Activated T-cell treated with anti-CD3 and anti-CD28 coated beads, Interleukin-2, amount 50 U/mL, for 72 hours (primary cell): Measurements from ENCODE around the gene SPDYE17. TPM values are rescaled to one million over a fixed set of nuclear protein-coding genes. Genes with fewer than 3 reads are reported as not detected.
"Not testable (repeated sequence)": the region's sequence is repeated elsewhere in the genome, so short reads cannot be mapped to it uniquely, and the experiment has no call there.

ENCODE experiments used
- ATAC-seq, 2 donors: fragments of 150-1000 bp; cut with Tn5 transposase; replicated peaks in 1 of 2; 2 replicates each; pipeline ENCODE4 v1.10.0; 2021; ENCODE audit warnings: moderate library complexity in 2 of 2, mild to moderate bottlenecking in 1 of 2
- DNase-seq, 2 donors: peaks; one replicate each; pipeline ENCODE4 v3.0.0; 2021 to 2022; ENCODE audit warnings: mixed read lengths in 1 of 2
- H3K27ac Mint-ChIP-seq: one replicate; pipeline ENCODE4 v1.8.0; 2022; ENCODE audit warnings: mild to moderate bottlenecking, moderate library complexity, mixed read lengths
- H3K27me3 Mint-ChIP-seq: one replicate; pipeline ENCODE4 v1.8.0; 2022; ENCODE audit warnings: low read depth, mixed read lengths
- H3K36me3 Mint-ChIP-seq, 2 donors: one replicate each; pipeline ENCODE4 v1.8.0; 2022; ENCODE audit warnings: mixed read lengths in 2 of 2, mild to moderate bottlenecking in 1 of 2; ENCODE audit not compliant: insufficient read depth in 2 of 2
- H3K4me1 Mint-ChIP-seq: one replicate; pipeline ENCODE4 v1.8.0; 2022; ENCODE audit warnings: low read depth, mixed read lengths
- H3K4me3 Mint-ChIP-seq, 2 donors: one replicate each; pipeline ENCODE4 v1.8.0; 2022; ENCODE audit warnings: mild to moderate bottlenecking in 2 of 2, mixed read lengths in 2 of 2, moderate library complexity in 2 of 2
- H3K9me3 Mint-ChIP-seq, 2 donors: one replicate each; pipeline ENCODE4 v1.8.0; 2022; ENCODE audit warnings: mixed read lengths in 2 of 2
- total RNA-seq, 2 donors: library from RNA; stranded (reverse); gene quantifications; one replicate each; pipeline ENCODE4 v1.2.3, GENCODE V29; 2022

The SPDYE17 gene, protein sequence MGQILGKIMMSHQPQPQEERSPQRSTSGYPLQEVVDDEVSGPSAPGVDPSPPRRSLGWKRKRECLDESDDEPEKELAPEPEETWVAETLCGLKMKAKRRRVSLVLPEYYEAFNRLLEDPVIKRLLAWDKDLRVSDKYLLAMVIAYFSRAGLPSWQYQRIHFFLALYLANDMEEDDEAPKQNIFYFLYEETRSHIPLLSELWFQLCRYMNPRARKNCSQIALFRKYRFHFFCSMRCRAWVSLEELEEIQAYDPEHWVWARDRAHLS
- total RNA-seq = not detected

DNA sequence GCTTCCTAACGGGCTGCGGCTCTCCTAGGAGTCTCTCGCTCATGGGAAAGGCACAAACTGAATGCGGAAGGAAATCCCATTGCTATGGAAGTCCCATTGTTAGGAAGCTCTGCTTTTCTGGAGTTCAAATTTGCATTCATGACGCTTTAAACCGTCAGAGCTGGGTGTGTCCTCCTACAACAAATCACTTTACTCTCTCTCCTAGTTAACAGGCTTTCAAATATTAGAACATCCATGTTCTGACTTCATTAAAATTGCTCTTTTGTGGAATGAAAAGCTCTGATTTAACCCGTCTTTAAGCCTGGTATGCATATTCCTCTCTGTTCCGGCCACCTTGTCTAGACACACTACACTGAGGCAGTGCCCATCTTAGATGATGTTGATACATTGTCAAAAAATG is at the start of gene SPDYE17:
Gene SPDYE17 (minus strand): TSS at position 101 of the 400 bp plus-strand sequence. CDS start 1,791 bp downstream, outside the sequence.
- not testable (repeated sequence) for ATAC-seq, H3K27ac Mint-ChIP-seq, DNase-seq, H3K36me3 Mint-ChIP-seq, H3K9me3 Mint-ChIP-seq, H3K4me1 Mint-ChIP-seq, H3K27me3 Mint-ChIP-seq, H3K4me3 Mint-ChIP-seq

DNA sequence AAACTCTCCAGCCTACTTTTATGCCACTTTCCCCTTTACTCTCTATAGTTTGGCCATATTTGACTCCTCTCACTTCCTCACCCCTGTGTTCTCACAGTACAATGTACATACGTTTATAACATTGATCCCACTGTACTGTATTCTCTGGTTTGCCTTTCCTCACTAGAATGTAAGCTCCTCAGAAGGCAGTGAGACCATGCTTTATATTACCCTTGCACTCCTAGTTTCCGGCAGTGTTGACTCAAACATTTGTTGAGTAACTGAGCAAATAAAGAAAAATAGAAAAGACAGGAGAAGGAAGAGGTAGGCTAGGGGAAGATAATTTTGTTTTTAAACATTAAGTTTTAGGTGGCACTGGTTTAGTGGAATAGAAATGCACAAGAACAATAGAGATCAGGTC is 48.1 kb upstream of the SPDYE17 start:
- DNase-seq, H3K27ac Mint-ChIP-seq: not testable (repeated sequence)

DNA sequence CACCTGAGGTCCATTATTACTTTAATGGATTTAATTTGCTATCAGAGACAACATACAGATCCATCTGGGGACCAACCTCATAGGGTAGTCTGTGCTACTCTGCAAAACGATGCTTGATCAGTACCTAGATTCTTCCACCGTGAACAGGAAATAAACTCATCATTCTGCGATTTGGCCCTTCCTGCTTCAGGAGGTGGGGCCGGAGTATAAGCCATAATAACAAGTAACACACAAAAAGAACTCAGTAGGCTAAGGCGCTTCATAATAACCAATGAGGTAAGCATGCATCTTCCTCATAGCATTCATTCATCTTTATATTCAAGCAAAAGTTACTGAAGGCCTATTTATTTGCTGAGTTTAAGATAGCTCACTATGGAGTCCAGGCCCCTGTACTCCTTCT is 47.5 kb upstream of the SPDYE17 start:
- not testable (repeated sequence) for H3K4me3 Mint-ChIP-seq, H3K27me3 Mint-ChIP-seq, H3K27ac Mint-ChIP-seq, H3K4me1 Mint-ChIP-seq, H3K36me3 Mint-ChIP-seq, H3K9me3 Mint-ChIP-seq, ATAC-seq, DNase-seq

More for the DNA sequence above, 48.1 kb upstream of the SPDYE17 start:
- H3K9me3 Mint-ChIP-seq, H3K4me3 Mint-ChIP-seq, H3K27me3 Mint-ChIP-seq, ATAC-seq, H3K4me1 Mint-ChIP-seq, H3K36me3 Mint-ChIP-seq: not testable (repeated sequence)

GRCh38 chr7:77079112-77079511 is 47.0 kb upstream of the SPDYE17 start:
- H3K27me3 Mint-ChIP-seq, H3K4me1 Mint-ChIP-seq, H3K4me3 Mint-ChIP-seq, DNase-seq, ATAC-seq, H3K27ac Mint-ChIP-seq, H3K36me3 Mint-ChIP-seq, H3K9me3 Mint-ChIP-seq: not testable (repeated sequence)

- H3K4me3 Mint-ChIP-seq, H3K27me3 Mint-ChIP-seq, H3K9me3 Mint-ChIP-seq, H3K36me3 Mint-ChIP-seq, ATAC-seq, H3K27ac Mint-ChIP-seq, H3K4me1 Mint-ChIP-seq, DNase-seq: not testable (repeated sequence)
Measured at GRCh38 chr7:77077060-77077459, 44.9 kb upstream of the SPDYE17 start.

- not testable (repeated sequence) for H3K9me3 Mint-ChIP-seq, H3K36me3 Mint-ChIP-seq, H3K27me3 Mint-ChIP-seq, H3K4me3 Mint-ChIP-seq, DNase-seq, H3K27ac Mint-ChIP-seq, H3K4me1 Mint-ChIP-seq, ATAC-seq
Measured at GRCh38 chr7:77074786-77075396, 42.7 kb upstream of the SPDYE17 start.

DNA sequence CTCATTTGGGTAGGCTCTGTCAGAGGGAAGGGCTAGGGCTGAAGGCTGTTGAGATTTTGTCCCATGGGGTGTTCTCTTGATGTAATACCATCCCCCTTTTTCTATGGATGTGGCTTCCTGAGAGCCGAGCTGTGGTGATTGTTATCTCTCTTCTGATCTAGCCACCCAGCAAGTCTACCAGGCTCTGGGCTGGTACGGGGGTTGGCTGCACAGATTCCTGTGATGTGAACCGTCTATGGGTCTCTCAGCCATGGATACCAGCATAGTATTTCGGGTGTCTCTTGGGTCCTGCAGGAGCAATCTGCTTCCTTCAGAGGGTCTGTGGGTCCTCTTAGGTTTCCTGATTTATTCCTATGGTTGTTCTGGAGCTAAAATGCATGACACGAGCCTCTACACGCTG is 38.9 kb upstream of the SPDYE17 start:
- H3K36me3 Mint-ChIP-seq, H3K4me3 Mint-ChIP-seq, H3K4me1 Mint-ChIP-seq: not testable (repeated sequence)

DNA sequence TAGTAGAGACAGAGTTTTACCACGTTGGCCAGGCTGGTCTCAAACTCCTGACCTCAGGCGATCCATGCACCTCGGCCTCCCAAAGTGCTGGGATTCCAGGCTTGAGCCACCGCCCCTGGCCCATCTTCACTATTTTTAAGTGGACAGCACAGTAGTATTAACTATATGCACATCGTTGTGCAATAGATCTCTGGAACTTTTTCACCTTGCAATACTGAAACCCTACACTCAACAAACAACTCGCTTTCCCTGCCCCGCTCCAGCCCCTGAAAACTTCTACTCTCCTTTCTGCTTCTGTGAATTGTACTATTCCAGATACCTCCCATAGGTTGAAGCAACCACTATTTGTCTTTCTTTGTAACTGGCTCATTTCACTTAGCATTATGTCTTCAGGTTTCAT is 33.7 kb upstream of the SPDYE17 start:
- H3K4me1 Mint-ChIP-seq, H3K4me3 Mint-ChIP-seq, H3K27me3 Mint-ChIP-seq, H3K27ac Mint-ChIP-seq, ATAC-seq, H3K9me3 Mint-ChIP-seq, H3K36me3 Mint-ChIP-seq, DNase-seq: not testable (repeated sequence)

More for the DNA sequence above, 38.9 kb upstream of the SPDYE17 start:
- not testable (repeated sequence) for H3K27me3 Mint-ChIP-seq, H3K9me3 Mint-ChIP-seq, DNase-seq, H3K27ac Mint-ChIP-seq, ATAC-seq

- ATAC-seq, H3K36me3 Mint-ChIP-seq, H3K4me3 Mint-ChIP-seq, H3K27ac Mint-ChIP-seq, H3K4me1 Mint-ChIP-seq, DNase-seq, H3K27me3 Mint-ChIP-seq, H3K9me3 Mint-ChIP-seq: not testable (repeated sequence)
Measured at GRCh38 chr7:77063732-77064131, 31.6 kb upstream of the SPDYE17 start.

GRCh38 chr7:77062557-77062956 is 30.4 kb upstream of the SPDYE17 start, which contains the start of gene SPDYE18:
Gene SPDYE18, minus strand, starts transcription at chr7:77062558. Its CDS starts 2,046 bp downstream, at chr7:77060512.
- not testable (repeated sequence) for ATAC-seq, H3K9me3 Mint-ChIP-seq, H3K4me3 Mint-ChIP-seq, H3K27ac Mint-ChIP-seq, DNase-seq, H3K4me1 Mint-ChIP-seq, H3K27me3 Mint-ChIP-seq, H3K36me3 Mint-ChIP-seq

DNA sequence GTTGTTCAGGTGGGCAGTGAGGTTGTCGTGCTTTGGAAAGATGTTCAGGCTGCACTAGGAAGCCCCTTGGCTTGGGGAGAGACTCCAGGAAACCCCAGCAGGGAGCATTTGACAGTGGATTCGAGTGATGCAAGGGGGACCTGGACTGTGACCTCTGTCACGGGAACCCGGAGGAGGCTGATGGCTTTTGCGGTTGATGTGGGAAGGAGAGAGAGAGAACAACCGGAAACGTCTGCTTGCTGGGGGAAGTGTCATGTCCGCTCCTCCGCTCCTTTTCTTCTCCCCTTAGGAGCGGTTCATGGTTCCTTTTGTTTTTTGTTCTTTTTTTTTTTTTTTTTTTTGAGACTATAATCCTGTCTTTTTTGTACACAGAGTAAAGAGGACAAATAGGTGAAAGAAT is 5.8 kb downstream of the SPDYE17 start:
- DNase-seq, H3K27me3 Mint-ChIP-seq, H3K4me3 Mint-ChIP-seq, H3K9me3 Mint-ChIP-seq, H3K36me3 Mint-ChIP-seq, ATAC-seq, H3K4me1 Mint-ChIP-seq, H3K27ac Mint-ChIP-seq: not testable (repeated sequence)

DNA sequence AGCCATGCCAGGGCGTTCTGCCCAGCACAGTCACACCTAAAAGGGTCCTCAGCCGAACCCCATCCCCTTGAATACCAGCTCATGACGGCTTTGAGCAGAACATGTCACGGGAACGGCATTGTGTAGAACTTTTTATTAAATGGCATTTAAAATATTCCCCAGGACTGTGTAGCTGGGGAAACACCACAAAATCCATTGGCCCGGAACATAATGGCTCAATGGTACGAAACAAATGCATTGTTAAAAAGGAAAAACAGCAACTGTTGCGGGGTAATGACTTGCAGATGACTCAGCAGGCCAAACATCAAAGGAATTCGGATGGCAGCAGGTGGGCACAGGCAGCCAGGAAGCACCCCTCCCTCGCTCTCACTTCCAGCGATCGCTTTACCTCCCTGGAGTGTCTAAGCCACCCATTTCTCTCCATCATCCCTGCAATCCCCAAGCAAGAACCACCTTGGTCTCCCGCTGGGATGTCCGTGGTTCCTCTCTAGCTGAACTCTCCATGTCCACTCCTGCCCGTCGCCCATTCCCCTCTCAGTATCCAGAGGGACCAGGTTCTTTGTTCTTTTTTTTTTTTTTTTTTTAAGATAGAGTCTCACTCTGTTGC is 22.0 kb downstream of the SPDYE17 start:
- not testable (repeated sequence) for ATAC-seq, H3K4me1 Mint-ChIP-seq, H3K27ac Mint-ChIP-seq, H3K9me3 Mint-ChIP-seq, H3K27me3 Mint-ChIP-seq, H3K36me3 Mint-ChIP-seq, DNase-seq, H3K4me3 Mint-ChIP-seq

- not testable (repeated sequence) for H3K9me3 Mint-ChIP-seq, H3K36me3 Mint-ChIP-seq, H3K27me3 Mint-ChIP-seq, DNase-seq, ATAC-seq, H3K4me3 Mint-ChIP-seq, H3K4me1 Mint-ChIP-seq, H3K27ac Mint-ChIP-seq
Measured at GRCh38 chr7:77008000-77008399, 24.2 kb downstream of the SPDYE17 start.
